HCT116 (cell line): Measurements from ENCODE around the gene DNAH10. TPM values are rescaled to one million over a fixed set of nuclear protein-coding genes. Genes with fewer than 3 reads are reported as not detected.

Experiments
- ATAC-seq: fragments of 200-7000 bp; cut with Tn5 transposase; 2 replicates; pipeline ENCODE4 v1.9.1; 2020; ENCODE audit warnings: mild to moderate bottlenecking, moderate library complexity
- BruUV-seq: library from RNA; stranded (reverse); fragments of 400-500 nt; replicated peaks from 2 replicates; lab custom pipeline; 2021; lab: Mats Ljungman, UMichigan
- CTCF ChIA-PET: fragments of 300-600 bp; sonication (Branson Sonifier 250); formaldehyde crosslinking; loops from one replicate; lab custom pipeline; 2021; ENCODE audit warnings: antibody characterized with exemption; lab: Charles Lee
- POLR2A ChIA-PET: fragments of 300-600, 350-600 bp; sonication (Branson Sonifier 250); formaldehyde crosslinking; loops from one replicate; lab custom pipeline; 2021; ENCODE audit warnings: antibody characterized with exemption; lab: Charles Lee
- RAD21 ChIA-PET, 2 experiments: fragments of 300-600 bp; sonication (Branson Sonifier 250); formaldehyde crosslinking; loops; one replicate each; lab custom pipeline; 2023; ENCODE audit warnings: low total read pairs in 2 of 2; ENCODE audit not compliant: uncharacterized antibody in 2 of 2, unreplicated experiment in 2 of 2, low non-redundant PET in 1 of 2; lab: Charles Lee
- DNase-seq: peaks from one replicate; pipeline ENCODE4 v3.0.0-alpha.2; 2010; ENCODE audit warnings: low read depth, low spot score
- H2AFZ ChIP-seq: fragments of 200-600 bp; shearing (Covaris generic), sonication (generic); 2 replicates; pipeline ENCODE4 v1.6.1; 2017; ENCODE audit warnings: low read depth, mixed run types, mixed read lengths, antibody characterized with exemption, low read length; ENCODE audit not compliant: poor library complexity, severe bottlenecking
- H3K27ac ChIP-seq: 2 replicates; pipeline ENCODE4 v1.5.1; 2012; ENCODE audit warnings: low read depth, low read length
- H3K27me3 ChIP-seq: fragments of 200-600 bp; sonication (generic); 2 replicates; pipeline ENCODE4 v1.6.1; 2016; ENCODE audit warnings: mixed run types, low read length, mixed read lengths; ENCODE audit not compliant: insufficient read depth
- H3K36me3 ChIP-seq, 2 experiments: fragments of 200-500 bp in 1 of 2; fragments of 200-600 bp in 1 of 2; sonication (Bioruptor generic) in 1 of 2; sonication (generic) in 1 of 2; 2 replicates each; pipeline versions ENCODE4 v1.5.1 to v1.6.1; 2014 to 2016; ENCODE audit warnings: low read length in 2 of 2, inconsistent platforms in 1 of 2, mixed read lengths in 1 of 2, mixed run types in 1 of 2; ENCODE audit not compliant: insufficient read depth in 2 of 2, control insufficient read depth in 1 of 2
- H3K4me1 ChIP-seq, 2 experiments: fragments of 200-600 bp in 1 of 2; sonication (generic) in 1 of 2; 2 replicates each; pipeline versions ENCODE4 v1.5.1 to v1.6.1; 2012 to 2017; ENCODE audit warnings: low read length in 2 of 2, inconsistent platforms in 1 of 2, mild to moderate bottlenecking in 1 of 2, mixed read lengths in 1 of 2, mixed run types in 1 of 2, moderate library complexity in 1 of 2; ENCODE audit not compliant: insufficient read depth in 2 of 2, control insufficient read depth in 1 of 2
- H3K4me2 ChIP-seq: fragments of 200-600 bp; sonication (generic); 2 replicates; pipeline ENCODE4 v1.6.1; 2017; ENCODE audit warnings: mixed run types, low read length, mixed read lengths
- H3K4me3 ChIP-seq, 2 experiments: fragments of 200-600 bp in 1 of 2; sonication (generic) in 1 of 2; replicated peaks in 1 of 2; 2 replicates each; pipeline ENCODE4 v1.5.1; 2011 to 2016; ENCODE audit warnings: low read length in 2 of 2, control low read depth in 1 of 2, low read depth in 1 of 2, mild to moderate bottlenecking in 1 of 2, mixed read lengths in 1 of 2, mixed run types in 1 of 2
- H3K79me2 ChIP-seq: fragments of 200-600 bp; sonication (generic); 2 replicates; pipeline ENCODE4 v1.6.1; 2017; ENCODE audit warnings: mild to moderate bottlenecking, mixed run types, low read length, moderate library complexity, mixed read lengths; ENCODE audit not compliant: insufficient read depth
- H3K9ac ChIP-seq: fragments of 200-600 bp; sonication (generic); 2 replicates; pipeline ENCODE4 v1.6.1; 2016; ENCODE audit warnings: low read length, mixed read lengths
- H3K9me2 ChIP-seq: fragments of 200-600 bp; sonication (generic), shearing (Covaris generic); 2 replicates; pipeline ENCODE4 v1.6.1; 2017; ENCODE audit warnings: mixed run types, mild to moderate bottlenecking, moderate library complexity; ENCODE audit not compliant: insufficient read depth
- H3K9me3 ChIP-seq, 2 experiments: fragments of 200-500 bp in 1 of 2; fragments of 200-600 bp in 1 of 2; sonication (Bioruptor generic) in 1 of 2; sonication (generic) in 1 of 2; 2 replicates each; pipeline ENCODE4 v1.6.1; 2014 to 2017; ENCODE audit warnings: low read length in 2 of 2, mixed read lengths in 2 of 2, inconsistent platforms in 1 of 2, low read depth in 1 of 2, mild to moderate bottlenecking in 1 of 2, mixed run types in 1 of 2, moderate library complexity in 1 of 2; ENCODE audit not compliant: control insufficient read depth in 1 of 2, insufficient read depth in 1 of 2
- H4K20me1 ChIP-seq: fragments of 200-600 bp; sonication (generic), shearing (Covaris generic); 2 replicates; pipeline ENCODE4 v1.6.1; 2017; ENCODE audit warnings: mixed run types, mild to moderate bottlenecking, moderate library complexity; ENCODE audit not compliant: insufficient read depth
- CBX3 ChIP-seq: IDR thresholded peaks from 2 replicates; pipeline ENCODE4 v1.6.1; 2012; ENCODE audit warnings: low read depth
- CEBPB ChIP-seq: IDR thresholded peaks from 2 replicates; pipeline ENCODE4 v1.6.1; 2012; ENCODE audit warnings: low read depth
- EGR1 ChIP-seq: IDR thresholded peaks from 2 replicates; pipeline ENCODE4 v1.6.1; 2012; ENCODE audit warnings: low read depth
- ELF1 ChIP-seq: IDR thresholded peaks from 2 replicates; pipeline ENCODE4 v1.6.1; 2012; ENCODE audit warnings: low read depth, borderline replicate concordance
- EZH2 ChIP-seq: fragments of 200-600 bp; sonication (generic); IDR thresholded peaks from 2 replicates; pipeline ENCODE4 v1.6.1; 2017; ENCODE audit warnings: antibody characterized with exemption, mixed run types
- EZH2phosphoT487 ChIP-seq: fragments of 200-600 bp; IDR thresholded peaks from 2 replicates; pipeline ENCODE4 v1.6.1; 2018; ENCODE audit warnings: antibody characterized with exemption, borderline replicate concordance
- FOSL1 ChIP-seq: IDR thresholded peaks from 2 replicates; pipeline ENCODE4 v1.6.1; 2012; ENCODE audit warnings: low read depth
- POLR2AphosphoS5 ChIP-seq: IDR thresholded peaks from 2 replicates; pipeline ENCODE4 v1.6.1; 2011; ENCODE audit warnings: mild to moderate bottlenecking, low read depth, low read length, moderate library complexity
- RAD21 ChIP-seq: IDR thresholded peaks from 2 replicates; pipeline ENCODE4 v1.6.1; 2012; ENCODE audit warnings: low read depth, mild to moderate bottlenecking
- SRF ChIP-seq: IDR thresholded peaks from 2 replicates; pipeline ENCODE4 v1.6.1; 2012; ENCODE audit warnings: low read depth
- TCF7L2 ChIP-seq: IDR thresholded peaks from 2 replicates; pipeline ENCODE4 v1.7.0; 2011; ENCODE audit warnings: borderline replicate concordance, inconsistent platforms; ENCODE audit not compliant: insufficient read depth, insufficient read length; ENCODE audit errors: extremely low read depth
- YY1 ChIP-seq: IDR thresholded peaks from 2 replicates; pipeline ENCODE4 v1.6.1; 2011; ENCODE audit warnings: low read length, low read depth, moderate library complexity, mild to moderate bottlenecking; ENCODE audit not compliant: insufficient replicate concordance; ENCODE audit errors: extremely low read depth
- ZFX ChIP-seq: fragments of 450-650 bp; IDR thresholded peaks from 2 replicates; pipeline ENCODE4 v1.6.1; 2017
- intact Hi-C: fragments of 100-400 bp; cut with micrococcal nuclease; formaldehyde crosslinking; loops from 2 replicates; pipeline ENCODE4 v1.10.0; 2022
- total RNA-seq: library from RNA; stranded (reverse); gene quantifications from one replicate; pipeline ENCODE4 v1.2.1, GENCODE V29; 2021; ENCODE audit not compliant: unreplicated experiment
- TF ChIP-seq, protein P1 (sequence below): IDR thresholded peaks from 2 replicates; pipeline ENCODE4 v1.6.1; 2012
- TF ChIP-seq, protein P2 (sequence below): IDR thresholded peaks from 2 replicates; pipeline ENCODE4 v1.6.1; 2012; ENCODE audit warnings: low read depth
- TF ChIP-seq, protein P3 (sequence below): IDR thresholded peaks from 2 replicates; pipeline ENCODE4 v1.6.1; 2011; ENCODE audit warnings: mild to moderate bottlenecking, low read length, moderate library complexity; ENCODE audit not compliant: insufficient replicate concordance; ENCODE audit errors: extremely low read depth
- TF ChIP-seq, protein P4 (sequence below): IDR thresholded peaks from 2 replicates; pipeline ENCODE4 v1.6.1; 2012

Gene DNAH10
- total RNA-seq, 1 experiment from 2014 or later, result 1.3 TPM

DNA sequence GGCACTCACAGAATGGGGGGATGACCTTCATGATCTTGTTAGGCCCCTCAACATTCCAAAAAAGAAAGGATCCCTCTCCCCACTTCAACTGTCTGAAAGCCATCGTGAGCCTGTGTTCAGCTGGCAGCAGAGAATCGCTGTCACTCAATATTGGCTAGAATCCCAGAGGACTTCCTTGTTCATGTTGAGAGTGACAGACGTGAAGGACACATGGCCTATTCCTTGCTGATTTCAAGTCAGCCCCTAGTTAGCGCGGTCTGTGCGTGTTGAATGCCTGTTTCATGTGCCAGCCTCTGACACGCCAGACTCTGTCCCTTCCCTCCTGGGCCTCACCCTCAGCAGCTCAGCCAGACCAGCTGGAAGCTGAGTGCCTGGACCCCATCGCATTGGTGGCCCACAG is 43.1 kb downstream of the DNAH10 start:
- Histone ChIP-seq H3K9me3 (no peaks in the 10 kb centered on the region), H3K9me2 (no peaks in the 10 kb centered on the region), H4K20me1 (no peaks in the 10 kb centered on the region), H3K4me3 (no peak overlapping the region), H3K9ac (no peak overlapping the region), H3K4me1 (no peaks in the 10 kb centered on the region; a peak in 1 of 4 replicates), H3K4me2 (no peak overlapping the region), H2AFZ (no peak overlapping the region)
- ATAC-seq (no peak), DNase-seq (no peak)
- ChIA-PET CTCF (no interaction called here), RAD21 (no interaction called here), POLR2A (no interaction called here)
- intact Hi-C loops, result no loop called here
- BruUV-seq, result no TSS peak
- no peak for TF ChIP-seq ZFX
- TF ChIP-seq CEBPB, result no peak
- TF ChIP-seq RAD21, result no peak
- no peak for TF ChIP-seq FOSL1
- no peak for TF ChIP-seq EZH2phosphoT487
- TF ChIP-seq, protein P1, sequence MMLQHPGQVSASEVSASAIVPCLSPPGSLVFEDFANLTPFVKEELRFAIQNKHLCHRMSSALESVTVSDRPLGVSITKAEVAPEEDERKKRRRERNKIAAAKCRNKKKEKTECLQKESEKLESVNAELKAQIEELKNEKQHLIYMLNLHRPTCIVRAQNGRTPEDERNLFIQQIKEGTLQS, result no peak
- no peak for TF ChIP-seq YY1
- no peak for TF ChIP-seq EZH2
- TF ChIP-seq ELF1, result no peak
- no peak for TF ChIP-seq SRF
- no peak for TF ChIP-seq CBX3
- TF ChIP-seq EGR1, result no peak
- TF ChIP-seq, protein P2, sequence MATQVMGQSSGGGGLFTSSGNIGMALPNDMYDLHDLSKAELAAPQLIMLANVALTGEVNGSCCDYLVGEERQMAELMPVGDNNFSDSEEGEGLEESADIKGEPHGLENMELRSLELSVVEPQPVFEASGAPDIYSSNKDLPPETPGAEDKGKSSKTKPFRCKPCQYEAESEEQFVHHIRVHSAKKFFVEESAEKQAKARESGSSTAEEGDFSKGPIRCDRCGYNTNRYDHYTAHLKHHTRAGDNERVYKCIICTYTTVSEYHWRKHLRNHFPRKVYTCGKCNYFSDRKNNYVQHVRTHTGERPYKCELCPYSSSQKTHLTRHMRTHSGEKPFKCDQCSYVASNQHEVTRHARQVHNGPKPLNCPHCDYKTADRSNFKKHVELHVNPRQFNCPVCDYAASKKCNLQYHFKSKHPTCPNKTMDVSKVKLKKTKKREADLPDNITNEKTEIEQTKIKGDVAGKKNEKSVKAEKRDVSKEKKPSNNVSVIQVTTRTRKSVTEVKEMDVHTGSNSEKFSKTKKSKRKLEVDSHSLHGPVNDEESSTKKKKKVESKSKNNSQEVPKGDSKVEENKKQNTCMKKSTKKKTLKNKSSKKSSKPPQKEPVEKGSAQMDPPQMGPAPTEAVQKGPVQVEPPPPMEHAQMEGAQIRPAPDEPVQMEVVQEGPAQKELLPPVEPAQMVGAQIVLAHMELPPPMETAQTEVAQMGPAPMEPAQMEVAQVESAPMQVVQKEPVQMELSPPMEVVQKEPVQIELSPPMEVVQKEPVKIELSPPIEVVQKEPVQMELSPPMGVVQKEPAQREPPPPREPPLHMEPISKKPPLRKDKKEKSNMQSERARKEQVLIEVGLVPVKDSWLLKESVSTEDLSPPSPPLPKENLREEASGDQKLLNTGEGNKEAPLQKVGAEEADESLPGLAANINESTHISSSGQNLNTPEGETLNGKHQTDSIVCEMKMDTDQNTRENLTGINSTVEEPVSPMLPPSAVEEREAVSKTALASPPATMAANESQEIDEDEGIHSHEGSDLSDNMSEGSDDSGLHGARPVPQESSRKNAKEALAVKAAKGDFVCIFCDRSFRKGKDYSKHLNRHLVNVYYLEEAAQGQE, result no peak
- TF ChIP-seq, protein P3, sequence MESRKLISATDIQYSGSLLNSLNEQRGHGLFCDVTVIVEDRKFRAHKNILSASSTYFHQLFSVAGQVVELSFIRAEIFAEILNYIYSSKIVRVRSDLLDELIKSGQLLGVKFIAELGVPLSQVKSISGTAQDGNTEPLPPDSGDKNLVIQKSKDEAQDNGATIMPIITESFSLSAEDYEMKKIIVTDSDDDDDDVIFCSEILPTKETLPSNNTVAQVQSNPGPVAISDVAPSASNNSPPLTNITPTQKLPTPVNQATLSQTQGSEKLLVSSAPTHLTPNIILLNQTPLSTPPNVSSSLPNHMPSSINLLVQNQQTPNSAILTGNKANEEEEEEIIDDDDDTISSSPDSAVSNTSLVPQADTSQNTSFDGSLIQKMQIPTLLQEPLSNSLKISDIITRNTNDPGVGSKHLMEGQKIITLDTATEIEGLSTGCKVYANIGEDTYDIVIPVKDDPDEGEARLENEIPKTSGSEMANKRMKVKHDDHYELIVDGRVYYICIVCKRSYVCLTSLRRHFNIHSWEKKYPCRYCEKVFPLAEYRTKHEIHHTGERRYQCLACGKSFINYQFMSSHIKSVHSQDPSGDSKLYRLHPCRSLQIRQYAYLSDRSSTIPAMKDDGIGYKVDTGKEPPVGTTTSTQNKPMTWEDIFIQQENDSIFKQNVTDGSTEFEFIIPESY, result no peak
- TF ChIP-seq TCF7L2, result no peak
- TF ChIP-seq, protein P4, sequence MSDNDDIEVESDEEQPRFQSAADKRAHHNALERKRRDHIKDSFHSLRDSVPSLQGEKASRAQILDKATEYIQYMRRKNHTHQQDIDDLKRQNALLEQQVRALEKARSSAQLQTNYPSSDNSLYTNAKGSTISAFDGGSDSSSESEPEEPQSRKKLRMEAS, result no peak
- TF ChIP-seq POLR2AphosphoS5, result no peak
- TF ChIP-seq, all 23 proteins: peak for 0
- H3K79me2 ChIP-seq, result no peaks in the 10 kb centered on the region
- no peak overlapping the region for H3K27ac ChIP-seq
- H3K36me3 ChIP-seq, result no peaks in the 10 kb centered on the region
- H3K27me3 ChIP-seq, result no peaks in the 10 kb centered on the region
